Activated naive CD4-positive, alpha-beta T cell treated with anti-CD3 and anti-CD28 coated beads, Interleukin-2, amount 50 U/mL, for 72 hours (primary cell): Measurements from ENCODE around the gene TYROBP. TPM values are rescaled to one million over a fixed set of nuclear protein-coding genes. Genes with fewer than 3 reads are reported as not detected.
A peak's percentile ranks its signal among the peaks of the same experiment; 100 is the strongest.
"Not testable (repeated sequence)": the region's sequence is repeated elsewhere in the genome, so short reads cannot be mapped to it uniquely, and the experiment has no call there.

Source experiments
- ATAC-seq, 2 donors: fragments of 150-1000 bp; cut with Tn5 transposase; 2 replicates each; pipeline ENCODE4 v1.10.0; 2021; ENCODE audit warnings: mild to moderate bottlenecking in 2 of 2, moderate library complexity in 2 of 2
- DNase-seq, 2 donors: peaks; one replicate each; pipeline ENCODE4 v3.0.0; 2021 to 2022; ENCODE audit warnings: low spot score in 2 of 2
- H3K27ac Mint-ChIP-seq, 2 donors: one replicate each; pipeline ENCODE4 v1.8.0; 2022; ENCODE audit warnings: mild to moderate bottlenecking in 2 of 2, mixed read lengths in 2 of 2
- H3K36me3 Mint-ChIP-seq, 2 donors: one replicate each; pipeline ENCODE4 v1.8.0; 2022; ENCODE audit warnings: mixed read lengths in 2 of 2
- H3K9me3 Mint-ChIP-seq, 2 donors: one replicate each; pipeline ENCODE4 v1.8.0; 2022; ENCODE audit warnings: mixed read lengths in 2 of 2
- total RNA-seq, 2 donors: library from RNA; stranded (reverse); gene quantifications; one replicate each; pipeline ENCODE4 v1.2.3, GENCODE V29; 2022

TYROBP gene
- total RNA-seq: under 1 TPM in 1 of 2 donors, not detected in 1; 0.75 TPM

DNA sequence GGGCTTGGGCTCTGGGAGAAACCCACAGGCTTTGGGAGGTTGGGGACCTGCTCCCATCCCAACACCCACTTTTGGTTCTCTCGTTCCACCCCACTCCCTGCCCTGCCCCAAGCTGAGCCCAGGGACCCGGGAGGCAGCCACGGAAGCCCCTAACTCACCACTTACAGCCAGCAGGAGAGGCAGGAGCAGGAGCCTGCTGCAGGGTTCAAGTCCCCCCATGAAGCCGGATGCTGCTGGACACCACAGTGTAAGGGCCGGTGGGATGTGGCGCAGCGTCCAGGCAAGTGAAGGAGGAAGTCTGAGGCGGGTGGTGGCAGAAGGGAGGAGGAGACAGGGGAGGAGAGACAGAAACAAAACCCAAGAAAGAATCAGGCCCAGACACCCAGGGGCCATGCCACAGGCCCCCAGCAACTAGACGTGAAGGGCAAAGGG is at the start of gene TYROBP:
Gene TYROBP, minus strand, starts transcription at position 286 of the 432 bp plus-strand sequence. Its CDS starts 67 bp downstream, at position 219.
- Mint-ChIP-seq H3K36me3 (peaks cover 6 to 8% of the 10 kb centered on the region in 2 donors), H3K9me3 (no peaks in the 10 kb centered on the region), H3K27ac (peak within 1 kb of the TSS; percentile 72 to 81)
- DNase-seq (no peak), ATAC-seq (no peak)

GRCh38 chr19:35957411-35957810 is 49.3 kb upstream of the TYROBP start:
- not testable (repeated sequence) for ATAC-seq, H3K36me3 Mint-ChIP-seq, H3K9me3 Mint-ChIP-seq, H3K27ac Mint-ChIP-seq, DNase-seq

- no peak for DNase-seq
- Mint-ChIP-seq H3K9me3 (no peaks in the 10 kb centered on the region), H3K36me3 (no peaks in the 10 kb centered on the region), H3K27ac (no peak overlapping the region)
- no peak for ATAC-seq
These were observed 48.0 kb upstream of the TYROBP start for GRCh38 chr19:35955881-35956634.

- H3K36me3 Mint-ChIP-seq: no peaks in the 10 kb centered on the region
- H3K27ac Mint-ChIP-seq: peak overlapping the region in 1 of 2 donors; percentile 55
- no peak for DNase-seq
- no peaks in the 10 kb centered on the region for H3K9me3 Mint-ChIP-seq
- no peak for ATAC-seq
These were observed 41.0 kb upstream of the TYROBP start for GRCh38 chr19:35949131-35949530.

- Mint-ChIP-seq H3K9me3 (no peaks in the 10 kb centered on the region), H3K36me3 (no peaks in the 10 kb centered on the region), H3K27ac (peak overlapping the region; percentile 51 to 52)
- ATAC-seq (no peak), DNase-seq (no peak)
These were observed 38.1 kb upstream of the TYROBP start for GRCh38 chr19:35946203-35946602.

DNA sequence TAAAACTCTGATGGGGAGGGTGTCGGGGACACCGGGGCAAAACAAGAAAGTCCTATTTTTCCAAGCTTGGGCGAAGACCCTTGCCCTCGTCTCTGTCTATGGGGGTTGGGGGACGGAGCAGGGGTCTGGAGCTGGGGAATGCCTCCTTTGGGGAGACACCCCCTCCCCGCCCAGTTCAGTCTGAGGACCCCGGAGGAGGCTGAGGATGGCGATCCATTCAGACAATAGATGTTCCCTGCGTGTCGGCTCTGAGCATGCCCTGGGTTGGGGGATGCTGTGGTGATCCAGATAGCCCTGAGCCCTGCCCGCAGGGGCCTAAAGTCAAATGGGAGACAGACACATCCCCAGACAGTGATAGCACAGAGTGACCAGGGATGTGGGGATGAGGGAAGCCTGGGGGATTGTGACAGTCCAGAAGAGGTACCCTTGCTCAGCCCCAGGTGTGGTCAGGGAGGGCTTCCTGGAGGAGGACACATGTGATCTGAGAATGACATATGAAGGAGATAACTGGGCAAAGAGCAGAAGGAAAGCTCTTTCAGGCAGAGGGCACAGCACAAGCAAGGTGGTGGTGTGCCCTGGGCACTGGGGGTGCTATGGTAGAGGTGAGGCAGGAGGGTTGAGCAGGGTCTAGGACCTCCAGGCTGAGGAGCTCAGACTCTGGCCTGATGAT is 37.2 kb upstream of the TYROBP start:
- ATAC-seq (no peak), DNase-seq (no peak)
- H3K36me3 Mint-ChIP-seq: no peaks in the 10 kb centered on the region
- H3K27ac Mint-ChIP-seq: peak overlapping the region; percentile 6 to 51
- no peaks in the 10 kb centered on the region for H3K9me3 Mint-ChIP-seq

- ATAC-seq (no peak), DNase-seq (no peak)
- Mint-ChIP-seq H3K27ac (no peak overlapping the region), H3K36me3 (no peaks in the 10 kb centered on the region), H3K9me3 (no peaks in the 10 kb centered on the region)
These were observed 36.5 kb upstream of the TYROBP start for GRCh38 chr19:35944556-35944955.

GRCh38 chr19:35943321-35944301 is 35.5 kb upstream of the TYROBP start:
- DNase-seq (no peak), ATAC-seq (no peak)
- H3K27ac Mint-ChIP-seq: no peak overlapping the region
- no peaks in the 10 kb centered on the region for H3K36me3 Mint-ChIP-seq
- no peaks in the 10 kb centered on the region for H3K9me3 Mint-ChIP-seq

- H3K36me3 Mint-ChIP-seq: no peaks in the 10 kb centered on the region
- H3K9me3 Mint-ChIP-seq: no peaks in the 10 kb centered on the region
- ATAC-seq (no peak), DNase-seq (no peak)
- no peak overlapping the region for H3K27ac Mint-ChIP-seq
These were observed 34.1 kb upstream of the TYROBP start for GRCh38 chr19:35942235-35942634.

DNA sequence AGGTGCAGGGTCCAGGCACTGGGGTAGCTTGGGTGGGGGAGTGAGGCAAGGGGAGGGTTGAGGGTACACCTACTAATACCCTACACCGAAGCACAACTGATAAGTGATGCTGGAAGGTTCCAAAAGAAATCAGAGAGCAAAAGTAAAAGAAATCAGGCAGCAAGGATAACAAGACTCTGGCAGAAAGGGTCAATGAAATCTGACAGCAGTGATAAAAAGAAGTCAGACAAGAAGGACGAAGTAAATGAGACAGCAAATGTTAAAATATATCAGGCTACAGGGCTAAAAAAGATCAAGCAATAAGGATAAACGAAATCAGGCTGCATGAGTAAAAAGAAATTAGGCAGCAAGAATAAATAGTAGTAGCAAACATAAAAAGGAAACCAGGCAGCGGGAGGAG is 32.7 kb upstream of the TYROBP start:
- H3K36me3 Mint-ChIP-seq: no peaks in the 10 kb centered on the region
- DNase-seq: no peak
- no peaks in the 10 kb centered on the region for H3K9me3 Mint-ChIP-seq
- H3K27ac Mint-ChIP-seq: peak overlapping the region in 1 of 2 donors; percentile 9
- ATAC-seq: no peak

DNA sequence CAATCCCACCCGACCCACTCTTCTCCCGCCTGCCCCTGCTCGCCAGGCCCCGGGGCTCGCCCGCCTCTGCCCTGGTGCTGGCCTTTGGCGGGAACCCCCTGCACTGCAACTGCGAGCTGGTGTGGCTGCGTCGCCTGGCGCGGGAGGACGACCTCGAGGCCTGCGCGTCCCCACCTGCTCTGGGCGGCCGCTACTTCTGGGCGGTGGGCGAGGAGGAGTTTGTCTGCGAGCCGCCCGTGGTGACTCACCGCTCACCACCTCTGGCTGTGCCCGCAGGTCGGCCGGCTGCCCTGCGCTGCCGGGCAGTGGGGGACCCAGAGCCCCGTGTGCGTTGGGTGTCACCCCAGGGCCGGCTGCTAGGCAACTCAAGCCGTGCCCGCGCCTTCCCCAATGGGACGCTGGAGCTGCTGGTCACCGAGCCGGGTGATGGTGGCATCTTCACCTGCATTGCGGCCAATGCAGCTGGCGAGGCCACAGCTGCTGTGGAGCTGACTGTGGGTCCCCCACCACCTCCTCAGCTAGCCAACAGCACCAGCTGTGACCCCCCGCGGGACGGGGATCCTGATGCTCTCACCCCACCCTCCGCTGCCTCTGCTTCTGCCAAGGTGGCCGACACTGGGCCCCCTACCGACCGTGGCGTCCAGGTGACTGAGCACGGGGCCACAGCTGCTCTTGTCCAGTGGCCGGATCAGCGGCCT is 32.1 kb upstream of the TYROBP start:
- no peaks in the 10 kb centered on the region for H3K9me3 Mint-ChIP-seq
- ATAC-seq (no peak), DNase-seq (no peak)
- H3K36me3 Mint-ChIP-seq: no peaks in the 10 kb centered on the region
- H3K27ac Mint-ChIP-seq: no peak overlapping the region

DNA sequence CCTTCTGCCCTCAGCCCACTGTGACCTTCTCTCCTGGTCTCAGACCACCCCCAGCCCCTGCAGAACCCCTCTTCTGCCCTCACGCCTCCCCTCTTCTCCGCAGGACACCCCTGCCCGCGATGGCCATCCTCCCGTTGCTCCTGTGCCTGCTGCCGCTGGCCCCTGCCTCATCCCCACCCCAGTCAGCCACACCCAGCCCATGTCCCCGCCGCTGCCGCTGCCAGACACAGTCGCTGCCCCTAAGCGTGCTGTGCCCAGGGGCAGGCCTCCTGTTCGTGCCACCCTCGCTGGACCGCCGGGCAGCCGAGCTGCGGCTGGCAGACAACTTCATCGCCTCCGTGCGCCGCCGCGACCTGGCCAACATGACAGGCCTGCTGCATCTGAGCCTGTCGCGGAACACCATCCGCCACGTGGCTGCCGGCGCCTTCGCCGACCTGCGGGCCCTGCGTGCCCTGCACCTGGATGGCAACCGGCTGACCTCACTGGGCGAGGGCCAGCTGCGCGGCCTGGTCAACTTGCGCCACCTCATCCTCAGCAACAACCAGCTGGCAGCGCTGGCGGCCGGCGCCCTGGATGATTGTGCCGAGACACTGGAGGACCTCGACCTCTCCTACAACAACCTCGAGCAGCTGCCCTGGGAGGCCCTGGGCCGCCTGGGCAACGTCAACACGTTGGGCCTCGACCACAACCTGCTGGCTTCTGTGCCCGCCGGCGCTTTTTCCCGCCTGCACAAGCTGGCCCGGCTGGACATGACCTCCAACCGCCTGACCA is 31.4 kb upstream of the TYROBP start:
- ATAC-seq (no peak), DNase-seq (no peak)
- H3K27ac Mint-ChIP-seq: no peak overlapping the region
- no peaks in the 10 kb centered on the region for H3K9me3 Mint-ChIP-seq
- H3K36me3 Mint-ChIP-seq: no peaks in the 10 kb centered on the region

DNA sequence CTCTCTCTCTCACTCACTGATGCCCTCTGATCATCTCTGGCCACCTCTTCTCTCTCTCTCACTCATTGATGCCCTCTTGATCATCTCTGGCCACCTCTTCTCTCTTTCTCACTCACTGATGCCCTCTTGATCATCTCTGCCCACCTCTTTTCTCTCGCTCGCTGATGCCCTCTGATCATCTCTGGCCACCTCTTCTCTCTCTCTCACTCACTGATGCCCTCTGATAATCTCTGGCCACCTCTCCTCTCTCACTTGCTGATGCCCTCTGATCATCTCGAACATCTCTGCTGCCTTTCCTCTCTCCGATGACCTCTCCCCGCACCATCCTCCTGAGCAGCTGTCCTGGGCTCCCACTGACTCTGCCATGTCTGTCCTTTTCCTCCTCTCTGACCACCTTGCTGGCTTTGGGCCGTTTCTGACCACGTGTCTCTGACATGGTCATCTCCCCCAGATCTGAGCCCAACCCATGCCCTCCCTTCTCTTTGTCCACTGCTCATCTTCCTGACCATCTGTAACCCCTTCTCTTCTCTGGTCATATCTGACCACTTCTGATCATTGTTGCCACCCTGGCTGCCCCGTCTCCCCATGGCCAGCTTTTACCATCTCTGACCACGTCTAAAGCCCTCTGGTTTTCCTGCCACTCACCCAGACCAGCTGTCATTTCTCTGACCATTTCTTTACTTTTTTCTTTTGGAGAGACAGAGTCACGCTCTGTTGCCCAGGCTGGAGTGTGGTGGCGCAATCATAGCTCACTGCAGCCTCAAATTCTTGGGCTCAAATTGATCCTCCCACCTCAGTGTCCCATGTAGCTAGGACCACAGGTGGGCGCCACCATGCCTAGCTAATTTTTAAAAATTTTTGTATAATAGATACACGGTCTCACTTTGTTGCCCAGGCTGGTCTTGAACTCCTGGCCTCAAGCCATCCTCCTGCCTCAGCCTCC is 30.5 kb upstream of the TYROBP start:
- Mint-ChIP-seq H3K36me3 (no peaks in the 10 kb centered on the region), H3K9me3 (no peaks in the 10 kb centered on the region), H3K27ac (peak overlapping the region; percentile 5 to 31)
- DNase-seq: no peak
- no peak for ATAC-seq

- peak overlapping the region; percentile 0 to 31 for H3K27ac Mint-ChIP-seq
- DNase-seq (no peak), ATAC-seq (no peak)
- H3K36me3 Mint-ChIP-seq: no peaks in the 10 kb centered on the region
- no peaks in the 10 kb centered on the region for H3K9me3 Mint-ChIP-seq
These were observed 29.5 kb upstream of the TYROBP start for GRCh38 chr19:35937345-35938281.
